ENCODE data around the gene KIRREL3.

KIRREL3 gene

DNA sequence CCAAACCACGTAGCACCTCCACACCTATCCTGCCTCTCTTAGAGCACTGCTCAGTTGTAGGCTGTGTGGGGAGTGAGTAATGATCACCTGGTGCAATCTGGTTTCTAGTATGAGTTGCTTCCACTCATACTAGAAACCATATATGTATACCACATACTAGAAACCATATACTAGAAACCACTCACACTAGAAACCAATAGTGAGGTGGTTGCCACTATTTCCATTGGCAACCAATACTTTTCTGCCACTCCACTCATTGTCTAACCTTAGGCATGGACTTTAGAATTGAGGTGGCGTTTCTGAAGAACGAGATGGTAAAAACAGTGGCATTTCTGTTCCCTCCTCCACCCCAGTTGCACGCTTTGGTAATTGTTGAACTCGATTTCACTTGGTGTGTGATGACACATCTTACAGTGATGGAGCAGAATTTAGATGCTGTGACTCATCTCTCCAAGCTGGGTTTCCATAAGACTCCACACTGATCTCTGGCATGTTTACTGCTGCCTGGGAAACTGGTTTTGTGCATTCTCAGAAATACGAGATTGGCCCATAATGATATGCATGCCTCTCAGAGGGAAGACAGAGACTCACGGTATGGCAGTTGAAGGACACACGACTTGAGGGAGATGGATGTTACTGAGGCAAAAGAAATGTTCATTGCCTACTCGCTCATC is 82.9 kb downstream of the KIRREL3 start:
- DNase-seq (ENCODE audit: low read depth in 1 of 2, low spot score in 1 of 2): no peak

DNA sequence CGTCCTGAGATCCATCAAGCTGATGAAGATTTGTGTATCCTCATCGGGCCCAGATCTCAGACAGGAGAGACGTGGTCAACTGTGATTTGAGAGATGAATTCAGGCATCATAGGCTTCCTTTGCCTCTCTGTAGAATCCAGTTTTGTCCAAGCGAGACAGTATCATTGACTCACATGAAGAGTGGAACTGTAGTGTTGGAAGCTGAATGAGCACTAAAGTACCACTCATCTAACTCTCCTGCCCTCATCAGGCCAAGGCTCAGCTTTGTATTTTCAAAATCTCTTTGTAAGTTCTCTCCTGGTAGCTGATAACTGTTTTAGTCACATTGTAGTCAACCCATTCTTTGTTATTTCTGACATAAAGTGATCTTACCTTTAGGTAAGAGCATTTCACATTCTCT is 85.1 kb downstream of the KIRREL3 start:
- DNase-seq (ENCODE audit: low read depth in 1 of 2, low spot score in 1 of 2): no peak

DNA sequence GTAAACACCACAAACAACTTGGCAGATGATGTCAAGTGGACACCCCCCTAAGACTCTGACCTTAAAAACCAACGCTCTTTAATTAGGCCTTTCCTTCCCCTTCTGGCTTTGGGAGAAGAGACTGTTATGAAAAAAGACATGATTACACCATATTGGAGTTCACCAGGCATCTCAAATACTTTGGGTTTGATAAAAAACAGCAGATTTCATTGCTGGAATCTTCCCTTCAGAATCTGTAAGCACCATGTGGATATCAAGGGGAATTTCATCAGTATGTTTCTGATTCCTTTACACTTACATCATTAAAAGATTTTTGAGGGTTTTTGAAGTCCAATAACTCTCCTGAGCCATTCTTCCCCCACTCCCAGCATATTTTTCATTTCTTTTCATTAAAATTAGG is 85.6 kb downstream of the KIRREL3 start:
- no peak for DNase-seq (ENCODE audit: low read depth in 1 of 2, low spot score in 1 of 2)

DNA sequence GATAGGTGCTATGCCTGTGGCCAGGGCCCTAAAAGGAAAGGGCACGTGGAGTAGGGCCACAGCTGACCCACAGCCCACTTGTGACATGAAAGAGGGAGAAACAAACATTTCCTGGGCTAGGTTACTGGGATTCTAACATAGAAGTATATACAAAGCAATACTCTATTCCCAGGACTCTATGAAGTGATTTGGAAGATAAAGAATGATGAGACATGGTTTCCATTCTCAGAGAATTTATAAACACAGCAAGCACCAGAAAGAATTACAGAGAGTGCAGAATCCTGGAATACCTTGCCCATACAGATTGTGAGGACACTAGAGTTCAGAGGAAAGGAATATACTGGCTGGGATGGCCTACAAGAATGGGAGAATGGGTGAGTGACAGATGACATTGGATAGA is 86.4 kb downstream of the KIRREL3 start:
- no peak for DNase-seq (ENCODE audit: low read depth in 1 of 2, low spot score in 1 of 2)

GRCh38 chr11:126904520-126904919 is 96.0 kb downstream of the KIRREL3 start:
- no peak for DNase-seq (ENCODE audit: low read depth in 1 of 2, low spot score in 1 of 2)

GRCh38 chr11:126901783-126902182 is 98.8 kb downstream of the KIRREL3 start:
- no peak for DNase-seq (ENCODE audit: low read depth in 1 of 2, low spot score in 1 of 2)

DNA sequence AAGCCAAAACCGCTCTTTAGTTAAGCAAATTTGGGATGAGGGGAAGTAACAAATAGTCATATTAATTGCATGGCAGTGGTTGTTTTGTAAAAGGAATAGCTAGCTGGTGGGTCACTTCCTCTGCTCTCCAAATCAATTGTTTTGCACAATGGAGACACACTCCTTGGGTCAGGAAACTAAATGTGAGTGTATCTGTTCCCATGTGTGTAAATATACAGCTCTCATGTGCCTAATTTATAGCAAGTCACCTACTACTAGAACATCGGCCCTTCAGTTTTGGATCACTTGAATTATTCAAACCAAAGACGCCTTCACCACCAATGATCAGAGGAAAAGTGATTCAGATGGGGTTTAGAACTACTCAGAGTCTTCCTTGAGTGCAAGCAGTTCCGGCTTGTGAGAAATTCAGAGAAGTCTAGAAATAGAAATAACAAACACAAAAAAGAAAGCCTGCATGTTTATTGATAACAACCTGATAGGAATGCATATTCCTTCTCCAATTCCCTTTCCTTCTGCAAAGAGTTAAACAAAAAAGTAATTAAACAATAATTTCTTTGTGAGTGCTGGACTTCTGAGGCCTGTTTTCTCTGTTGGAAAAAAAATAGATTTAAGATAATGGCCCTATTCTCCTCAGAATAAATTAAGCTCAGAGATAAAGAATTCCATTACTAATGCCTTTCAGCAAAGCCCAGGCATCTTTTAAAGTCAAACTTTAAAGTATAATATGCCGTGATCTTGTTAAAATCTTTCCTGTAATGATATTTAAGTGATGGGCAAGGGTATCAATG is 100.4 kb downstream of the KIRREL3 start:
- no peak for DNase-seq (ENCODE audit: low read depth in 1 of 2, low spot score in 1 of 2)

GRCh38 chr11:126898802-126899201 is 101.8 kb downstream of the KIRREL3 start:
- no peak for DNase-seq (ENCODE audit: low read depth in 1 of 2, low spot score in 1 of 2)

DNA sequence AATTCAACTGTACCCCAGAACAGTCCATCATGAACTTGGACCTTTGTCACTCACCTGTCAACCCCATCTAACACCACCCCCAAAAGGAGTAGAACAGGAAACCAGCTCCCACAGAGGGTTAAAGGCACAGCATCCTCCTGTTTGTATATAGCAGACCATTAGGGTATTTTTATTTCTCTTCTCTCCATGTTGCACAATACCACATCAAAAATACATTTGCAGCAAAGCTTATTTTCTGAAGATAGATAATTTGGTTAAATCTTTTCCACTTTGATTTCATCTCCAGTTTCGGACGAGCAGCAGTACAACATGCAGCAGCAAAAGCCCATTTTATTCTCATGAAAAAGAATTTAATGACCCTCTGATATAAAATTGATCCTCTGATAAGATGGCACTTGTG is 103.1 kb downstream of the KIRREL3 start:
- DNase-seq (ENCODE audit: low read depth in 1 of 2, low spot score in 1 of 2): no peak

DNA sequence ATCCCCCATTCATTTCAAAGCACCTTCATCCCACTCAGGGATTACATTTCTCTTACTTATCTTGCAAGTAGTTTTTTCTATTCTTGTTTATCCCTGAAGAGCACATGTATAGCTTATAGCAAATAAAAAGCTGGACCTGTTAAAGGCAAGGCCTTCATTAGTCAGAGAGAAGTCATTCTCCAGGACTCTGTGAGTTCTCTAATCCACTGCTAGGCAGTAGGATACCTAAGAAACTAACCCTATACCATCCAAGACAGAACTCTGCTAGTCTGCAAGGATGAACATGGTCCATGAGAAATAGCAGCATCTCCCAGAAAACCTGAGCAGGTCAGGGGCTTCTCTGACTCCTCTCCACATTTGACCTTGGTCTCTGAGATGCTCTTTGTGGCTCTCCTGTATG is 104.5 kb downstream of the KIRREL3 start:
- no peak for DNase-seq (ENCODE audit: low read depth in 1 of 2, low spot score in 1 of 2)

GRCh38 chr11:126893796-126894195 is 106.8 kb downstream of the KIRREL3 start:
- no peak for DNase-seq (ENCODE audit: low read depth in 1 of 2, low spot score in 1 of 2)

- DNase-seq (ENCODE audit: low read depth in 1 of 2, low spot score in 1 of 2): no peak
These were observed 107.8 kb downstream of the KIRREL3 start for GRCh38 chr11:126892756-126893155.

DNA sequence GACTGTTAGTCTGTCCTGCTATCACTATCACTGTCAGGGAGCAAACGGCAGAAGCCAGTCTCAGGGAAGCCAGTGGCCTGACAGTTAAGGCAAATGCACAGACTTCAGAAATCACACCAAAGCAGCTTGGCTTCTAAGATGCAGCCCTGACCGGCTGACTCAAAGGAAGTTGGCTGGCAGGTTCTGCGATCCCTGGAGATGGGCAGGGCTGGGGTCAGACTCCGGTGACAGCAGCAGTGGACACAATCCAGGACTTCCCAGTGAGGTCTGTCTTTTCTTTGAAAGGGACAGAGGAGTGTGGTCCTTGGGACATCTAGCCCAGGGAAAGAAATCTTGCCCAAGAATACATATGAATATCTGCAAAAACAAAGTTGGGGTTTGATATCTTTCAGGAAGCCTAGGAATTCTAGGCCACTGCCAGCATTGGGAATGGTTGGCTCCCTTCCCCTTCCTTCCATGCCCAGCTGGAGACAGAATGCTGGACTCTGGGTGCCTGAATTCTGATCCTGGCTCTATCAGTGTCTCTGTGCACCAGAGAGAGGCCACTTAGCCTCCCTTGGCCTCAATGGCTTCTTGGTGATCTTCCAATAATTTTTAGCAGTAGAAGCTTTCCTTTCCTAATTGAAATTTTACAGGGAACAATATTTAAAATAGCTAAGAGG is 108.9 kb downstream of the KIRREL3 start:
- DNase-seq (ENCODE audit: low read depth in 1 of 2, low spot score in 1 of 2): no peak

DNA sequence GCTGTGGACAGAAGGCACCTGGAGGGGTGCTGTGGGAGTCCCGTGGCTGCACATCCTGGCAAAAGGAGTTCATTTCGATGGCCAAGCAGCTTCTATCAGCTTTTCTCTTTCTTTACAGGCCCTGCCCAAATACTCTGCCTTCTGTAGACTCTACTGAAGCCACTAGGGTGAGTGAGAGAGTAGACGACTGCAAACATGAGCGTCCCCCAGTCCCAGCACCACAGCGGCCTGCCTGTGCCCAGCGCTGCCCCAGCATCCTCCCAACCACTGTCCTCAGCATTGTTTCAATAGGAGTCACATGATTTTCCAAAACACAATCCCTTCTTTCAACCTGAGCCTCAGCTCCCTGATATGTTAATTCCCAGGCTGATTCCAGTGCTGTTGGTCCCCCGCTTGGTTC is 110.0 kb downstream of the KIRREL3 start:
- no peak for DNase-seq (ENCODE audit: low read depth in 1 of 2, low spot score in 1 of 2)

GRCh38 chr11:126888115-126888712 is 112.4 kb downstream of the KIRREL3 start:
- no peak for DNase-seq (ENCODE audit: low read depth in 1 of 2, low spot score in 1 of 2)

- DNase-seq (ENCODE audit: low read depth in 1 of 2, low spot score in 1 of 2): no peak
These were observed 113.9 kb downstream of the KIRREL3 start for GRCh38 chr11:126886636-126887035.

GRCh38 chr11:126886085-126886484 is 114.5 kb downstream of the KIRREL3 start:
- no peak for DNase-seq (ENCODE audit: low read depth in 1 of 2, low spot score in 1 of 2)

DNA sequence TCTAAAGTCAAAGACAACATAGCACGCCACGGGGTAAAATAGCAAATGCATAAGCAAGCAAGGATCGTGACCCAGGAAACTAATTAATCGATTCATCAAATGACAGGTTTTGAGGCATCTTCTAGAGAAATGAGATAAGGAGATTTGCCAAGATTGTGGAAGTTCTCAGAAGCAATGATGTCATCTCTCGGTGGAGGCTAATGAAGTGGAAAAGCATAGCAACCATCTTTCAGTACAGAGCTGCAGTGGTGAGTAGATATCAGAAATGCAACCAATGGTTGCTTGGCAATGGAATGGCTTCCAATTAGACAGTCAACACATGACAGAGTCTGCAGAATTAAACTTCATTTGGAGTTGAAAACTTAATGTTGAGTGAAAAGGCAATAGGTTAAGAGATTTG is 116.0 kb downstream of the KIRREL3 start:
- DNase-seq (ENCODE audit: low read depth in 1 of 2, low spot score in 1 of 2): no peak

GRCh38 chr11:126884192-126884591 is 116.4 kb downstream of the KIRREL3 start:
- DNase-seq (ENCODE audit: low read depth in 1 of 2, low spot score in 1 of 2): no peak

- DNase-seq (ENCODE audit: low read depth in 1 of 2, low spot score in 1 of 2): no peak
These were observed 119.7 kb downstream of the KIRREL3 start for GRCh38 chr11:126880872-126881271.

DNA sequence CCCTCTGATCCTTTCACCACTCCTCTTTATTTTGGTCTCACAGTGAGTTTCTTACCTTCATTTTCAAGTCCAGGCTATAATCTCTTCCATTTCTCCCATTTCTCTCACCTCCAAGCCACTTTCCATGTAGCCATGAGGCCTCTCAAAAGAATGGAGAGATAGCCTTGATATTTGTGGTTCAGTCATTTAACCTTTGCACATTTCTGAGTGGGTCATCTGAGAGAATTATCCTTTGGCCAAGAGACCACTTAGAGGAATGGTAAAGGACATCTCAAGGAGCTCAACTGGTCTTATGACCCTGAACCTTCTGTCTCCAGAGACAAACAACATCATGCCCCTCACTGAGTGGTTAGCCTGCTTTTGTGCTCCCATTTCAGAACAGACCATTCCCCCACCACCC is 121.1 kb downstream of the KIRREL3 start:
- no peak for DNase-seq (ENCODE audit: low read depth in 1 of 2, low spot score in 1 of 2)

DNA sequence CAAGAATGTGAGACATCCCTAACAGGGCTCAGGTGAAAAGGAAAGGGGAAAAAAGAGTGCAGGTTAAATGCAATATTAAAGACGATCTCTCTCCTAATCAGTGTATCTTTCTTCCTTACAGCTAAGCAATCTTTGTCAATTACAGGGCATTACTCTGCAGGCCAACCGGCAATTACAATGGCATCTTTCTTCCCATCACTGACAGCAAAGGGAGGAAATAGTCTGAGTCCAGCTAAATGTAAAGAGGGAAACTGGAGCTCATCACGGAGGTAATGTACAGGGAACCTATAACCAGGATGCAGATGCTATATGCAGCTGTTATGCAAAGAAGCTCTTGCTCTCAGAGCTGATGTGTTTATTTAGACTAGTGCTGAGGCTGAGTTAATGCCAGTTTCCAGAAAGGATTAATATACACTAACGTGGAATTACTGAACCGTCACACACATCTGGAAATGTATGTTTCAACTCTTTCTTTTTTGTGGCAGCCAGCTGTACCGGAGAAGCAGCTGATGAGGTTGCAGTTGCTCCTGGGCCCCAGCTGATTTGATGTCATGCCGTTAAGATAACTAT is 121.6 kb downstream of the KIRREL3 start:
- DNase-seq (ENCODE audit: low read depth in 1 of 2, low spot score in 1 of 2): no peak
